PC-9 (cell line): ENCODE measurements around the gene UFD1.

Experiments used
- EZH2 ChIP-seq: fragments of 200-600 bp; sonication (generic); IDR thresholded peaks from 2 replicates; pipeline ENCODE4 v1.8.0; 2017; ENCODE audit warnings: antibody characterized with exemption, low read depth
- TF ChIP-seq, protein P1 (sequence below): fragments of 200-600 bp; sonication (generic); conservative IDR thresholded peaks from 2 replicates; pipeline ENCODE4 v1.6.1; 2017; ENCODE audit warnings: mixed run types, antibody characterized with exemption, mild to moderate bottlenecking, moderate library complexity

DNA sequence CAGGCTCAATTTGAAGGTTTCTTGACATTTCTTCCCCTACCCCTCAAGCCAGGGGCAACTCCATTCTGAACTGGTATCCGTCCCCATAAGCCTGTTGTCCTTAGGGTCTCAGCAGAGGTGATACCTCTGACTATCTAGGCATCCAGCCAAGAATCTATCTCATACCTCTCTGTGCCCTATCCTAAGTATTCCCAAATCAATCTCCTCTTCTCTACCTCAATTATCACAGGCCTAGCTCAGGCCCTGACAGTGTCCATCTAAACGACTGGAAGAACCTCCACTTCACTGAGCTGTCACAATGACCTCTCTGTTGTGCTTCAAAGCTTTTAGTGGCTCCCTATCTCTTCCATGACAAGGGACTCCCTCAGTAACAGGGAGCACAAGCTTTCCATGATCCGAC is 74.3 kb downstream of the UFD1 start:
- TF ChIP-seq, protein P1, sequence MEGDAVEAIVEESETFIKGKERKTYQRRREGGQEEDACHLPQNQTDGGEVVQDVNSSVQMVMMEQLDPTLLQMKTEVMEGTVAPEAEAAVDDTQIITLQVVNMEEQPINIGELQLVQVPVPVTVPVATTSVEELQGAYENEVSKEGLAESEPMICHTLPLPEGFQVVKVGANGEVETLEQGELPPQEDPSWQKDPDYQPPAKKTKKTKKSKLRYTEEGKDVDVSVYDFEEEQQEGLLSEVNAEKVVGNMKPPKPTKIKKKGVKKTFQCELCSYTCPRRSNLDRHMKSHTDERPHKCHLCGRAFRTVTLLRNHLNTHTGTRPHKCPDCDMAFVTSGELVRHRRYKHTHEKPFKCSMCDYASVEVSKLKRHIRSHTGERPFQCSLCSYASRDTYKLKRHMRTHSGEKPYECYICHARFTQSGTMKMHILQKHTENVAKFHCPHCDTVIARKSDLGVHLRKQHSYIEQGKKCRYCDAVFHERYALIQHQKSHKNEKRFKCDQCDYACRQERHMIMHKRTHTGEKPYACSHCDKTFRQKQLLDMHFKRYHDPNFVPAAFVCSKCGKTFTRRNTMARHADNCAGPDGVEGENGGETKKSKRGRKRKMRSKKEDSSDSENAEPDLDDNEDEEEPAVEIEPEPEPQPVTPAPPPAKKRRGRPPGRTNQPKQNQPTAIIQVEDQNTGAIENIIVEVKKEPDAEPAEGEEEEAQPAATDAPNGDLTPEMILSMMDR: no peak
- no peak for TF ChIP-seq EZH2
